Mesothelial cell of epicardium (in vitro differentiated cells): ENCODE data around the gene TBC1D4. TPM values are rescaled to one million over a fixed set of nuclear protein-coding genes. Genes with fewer than 3 reads are reported as not detected.

Experiments
- DNase-seq, 2 experiments: peaks; one replicate each; pipeline ENCODE4 v3.0.0; 2021; ENCODE audit warnings: low spot score in 2 of 2; ENCODE audit not compliant: unreplicated experiment in 2 of 2
- H3K27ac Mint-ChIP-seq: 2 replicates; pipeline ENCODE4 v1.8.0; 2021; ENCODE audit warnings: mixed read lengths
- H3K27me3 Mint-ChIP-seq: 2 replicates; pipeline ENCODE4 v1.8.0; 2021; ENCODE audit warnings: low read depth, mixed read lengths
- H3K36me3 Mint-ChIP-seq: 2 replicates; pipeline ENCODE4 v1.8.0; 2021; ENCODE audit warnings: mixed read lengths
- H3K4me1 Mint-ChIP-seq: 2 replicates; pipeline ENCODE4 v1.8.0; 2021; ENCODE audit warnings: mixed read lengths
- H3K4me3 Mint-ChIP-seq: 2 replicates; pipeline ENCODE4 v1.8.0; 2021; ENCODE audit warnings: mild to moderate bottlenecking, moderate library complexity, mixed read lengths
- H3K9me3 Mint-ChIP-seq: 2 replicates; pipeline ENCODE4 v1.8.0; 2021; ENCODE audit warnings: mixed read lengths
- CTCF ChIP-seq: fragments of 200-600 bp; sonication (generic); IDR thresholded peaks from one replicate; pipeline ENCODE4 v1.5.0; 2021; ENCODE audit warnings: antibody characterized with exemption; ENCODE audit not compliant: unreplicated experiment
- total RNA-seq: library from RNA; stranded (reverse); gene quantifications from 3 replicates; pipeline ENCODE4 v1.2.1, GENCODE V29; 2021

The TBC1D4 gene
- total RNA-seq, 1 donor from 2014 or later: 20.5 TPM

DNA sequence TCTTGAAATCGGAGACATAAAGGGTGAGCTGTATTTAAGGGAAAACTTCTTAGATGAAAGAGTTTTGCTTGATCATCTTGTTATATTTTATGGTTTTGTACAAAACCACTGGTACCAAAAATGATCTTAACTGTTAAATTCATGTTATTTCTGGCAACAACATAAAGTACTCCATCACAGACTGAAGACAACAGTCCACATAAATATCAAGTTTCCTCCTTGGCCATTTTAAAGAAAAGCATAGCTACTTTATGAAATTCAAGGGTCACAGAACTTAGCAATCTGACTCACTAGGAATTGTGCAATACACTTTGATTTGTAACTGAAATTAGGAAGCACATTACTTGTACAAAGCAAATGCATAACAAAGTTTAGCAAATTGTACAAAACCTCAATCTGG is 66.3 kb downstream of the TBC1D4 start:
- DNase-seq: no peak
- H3K27ac Mint-ChIP-seq: peak overlapping the region; percentile 87

GRCh38 chr13:75415171-75415570 is 66.8 kb downstream of the TBC1D4 start:
- Mint-ChIP-seq H3K36me3 (peaks cover 2% of the 10 kb centered on the region), H3K27me3 (no peaks in the 10 kb centered on the region)

More for the DNA sequence above, 66.3 kb downstream of the TBC1D4 start:
- TF ChIP-seq CTCF: no peak
- Mint-ChIP-seq H3K4me3 (no peak overlapping the region), H3K9me3 (peaks cover 6% of the 10 kb centered on the region), H3K4me1 (peaks cover 38% of the 10 kb centered on the region), H3K36me3 (peaks cover 2% of the 10 kb centered on the region), H3K27me3 (no peaks in the 10 kb centered on the region)

GRCh38 chr13:75414036-75414827 is 67.7 kb downstream of the TBC1D4 start:
- H3K4me1 Mint-ChIP-seq: peaks cover 36% of the 10 kb centered on the region

More at GRCh38 chr13:75415171-75415570, 66.8 kb downstream of the TBC1D4 start:
- TF ChIP-seq CTCF: no peak
- Mint-ChIP-seq H3K9me3 (peaks cover 6% of the 10 kb centered on the region), H3K4me3 (no peak overlapping the region), H3K27ac (peak overlapping the region; percentile 87), H3K4me1 (peaks cover 38% of the 10 kb centered on the region)
- no peak for DNase-seq

GRCh38 chr13:75411924-75412537 is 69.9 kb downstream of the TBC1D4 start:
- H3K27ac Mint-ChIP-seq: no peak overlapping the region
- DNase-seq: no peak
- H3K27me3 Mint-ChIP-seq: no peaks in the 10 kb centered on the region
- peaks cover 2% of the 10 kb centered on the region for H3K36me3 Mint-ChIP-seq
- H3K9me3 Mint-ChIP-seq: peaks cover 6% of the 10 kb centered on the region
- no peak for TF ChIP-seq CTCF
- no peak overlapping the region for H3K4me3 Mint-ChIP-seq
- H3K4me1 Mint-ChIP-seq: peaks cover 26% of the 10 kb centered on the region

More at GRCh38 chr13:75414036-75414827, 67.7 kb downstream of the TBC1D4 start:
- H3K4me3 Mint-ChIP-seq: no peak overlapping the region
- peaks cover 6% of the 10 kb centered on the region for H3K9me3 Mint-ChIP-seq
- H3K36me3 Mint-ChIP-seq: peaks cover 2% of the 10 kb centered on the region
- no peak overlapping the region for H3K27ac Mint-ChIP-seq
- no peaks in the 10 kb centered on the region for H3K27me3 Mint-ChIP-seq
- TF ChIP-seq CTCF: no peak
- DNase-seq: no peak

DNA sequence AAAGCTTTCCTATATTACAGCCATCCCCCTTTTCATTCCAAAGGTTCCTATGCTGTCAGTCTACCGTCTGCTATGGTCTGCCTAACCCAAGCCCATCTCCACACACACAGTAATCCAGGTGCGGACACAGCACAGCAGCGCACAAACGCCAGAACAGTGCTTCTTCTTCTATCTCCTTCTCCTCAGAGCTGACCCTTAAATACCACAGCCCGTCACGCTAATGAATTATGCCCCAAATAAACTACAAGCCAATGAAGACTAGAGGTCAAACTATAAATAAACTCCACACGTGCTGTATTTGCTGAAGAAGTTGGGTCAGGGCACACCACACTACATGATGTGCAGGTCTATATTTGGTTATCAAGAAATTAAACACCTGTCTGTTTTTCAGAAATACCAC is 71.8 kb downstream of the TBC1D4 start:
- no peak for DNase-seq
- H3K9me3 Mint-ChIP-seq: peaks cover 6% of the 10 kb centered on the region
- H3K4me1 Mint-ChIP-seq: peaks cover 13% of the 10 kb centered on the region
- TF ChIP-seq CTCF: no peak
- no peak overlapping the region for H3K4me3 Mint-ChIP-seq
- H3K36me3 Mint-ChIP-seq: peaks cover 2% of the 10 kb centered on the region
- H3K27ac Mint-ChIP-seq: no peak overlapping the region
- H3K27me3 Mint-ChIP-seq: no peaks in the 10 kb centered on the region
